Stimulated activated naive CD4-positive, alpha-beta T cell (primary cell): ENCODE results near the gene DBNL.

Experiments used
- DNase-seq, 6 experiments: peaks; one replicate each; lab custom pipeline; 2025; lab: John Stamatoyannopoulos, UW

Gene DBNL

DNA sequence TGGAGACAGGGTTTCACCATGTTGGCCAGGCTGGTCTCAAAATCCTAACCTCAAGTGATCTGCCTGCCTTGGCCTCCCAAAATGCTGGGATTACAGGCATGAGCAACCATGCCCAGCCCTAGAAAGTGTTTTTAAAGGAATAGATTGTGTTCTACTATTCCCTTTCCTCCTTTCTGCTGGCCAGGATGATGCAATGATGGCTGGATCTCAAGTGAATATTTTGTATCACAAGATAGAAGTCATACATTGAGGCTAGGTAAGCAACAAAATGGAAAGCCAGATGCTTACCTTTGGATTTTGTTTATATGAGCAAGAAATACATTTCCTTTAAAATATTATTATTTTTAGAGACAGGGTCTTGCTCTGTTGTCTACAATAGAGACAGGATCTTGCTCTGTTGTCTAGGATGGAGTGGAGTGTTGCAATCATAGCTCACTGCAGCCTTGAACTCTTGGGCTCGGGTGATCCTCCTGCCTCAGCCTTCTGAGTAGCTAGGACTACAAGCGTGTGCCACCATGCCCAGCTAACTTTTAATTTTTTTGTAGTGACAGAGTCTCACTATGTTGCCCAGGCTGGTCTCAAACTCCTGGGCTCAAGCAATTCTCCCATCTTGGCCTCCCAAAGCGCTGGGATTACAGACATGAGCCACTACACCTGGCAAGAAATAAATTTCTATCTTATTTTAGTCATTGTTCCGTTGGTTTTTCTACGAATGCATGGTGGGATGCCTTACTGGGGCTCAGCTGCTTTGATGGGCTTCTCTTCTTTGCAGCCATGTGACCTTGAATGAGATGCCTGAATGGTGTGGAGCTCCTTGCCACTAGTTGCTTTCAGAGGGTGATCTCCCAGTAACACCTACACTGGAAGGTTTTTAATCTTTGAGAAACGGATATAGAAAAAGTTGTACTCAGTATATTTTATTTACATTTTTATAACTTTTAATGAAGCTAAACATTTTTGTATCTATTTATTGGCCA is 53.9 kb downstream of the DBNL start:
- no peak for DNase-seq

GRCh38 chr7:44099669-44100068 is 55.2 kb downstream of the DBNL start:
- no peak for DNase-seq

- DNase-seq: no peak
Observed at GRCh38 chr7:44100458-44101302, 56.2 kb downstream of the DBNL start.

DNA sequence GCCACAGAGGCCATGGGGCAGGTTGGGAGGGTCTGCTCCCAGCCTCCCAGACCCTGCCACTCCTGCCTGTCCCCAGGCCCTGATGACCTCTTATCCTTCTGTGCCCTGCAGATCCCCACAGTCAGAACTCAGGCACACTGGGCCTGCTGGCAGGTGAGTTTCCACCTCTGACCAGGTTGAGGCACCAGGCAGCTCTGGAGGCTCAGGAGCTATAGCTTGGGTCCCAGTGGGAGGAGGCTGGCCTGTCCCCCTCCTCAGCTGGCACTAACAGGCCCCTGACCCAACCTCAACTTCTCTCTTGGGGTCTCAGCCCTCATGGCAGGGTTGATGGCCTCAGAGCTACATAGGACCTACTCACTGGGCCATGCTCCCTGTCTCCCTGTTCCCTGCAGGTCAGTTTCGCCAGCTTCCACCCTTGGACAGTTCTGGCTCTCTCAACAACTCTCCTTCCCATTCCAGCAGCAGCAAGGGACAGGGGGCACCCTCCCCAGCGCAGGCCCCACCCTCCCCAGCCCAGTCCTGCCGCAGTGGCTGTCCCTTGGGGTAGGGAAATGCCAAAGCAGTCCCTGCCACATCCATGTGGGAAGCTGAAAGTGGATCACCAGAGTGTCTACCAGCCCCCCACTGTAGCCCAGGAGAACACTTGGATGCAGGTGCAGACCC is 56.9 kb downstream of the DBNL start:
- no peak for DNase-seq

DNA sequence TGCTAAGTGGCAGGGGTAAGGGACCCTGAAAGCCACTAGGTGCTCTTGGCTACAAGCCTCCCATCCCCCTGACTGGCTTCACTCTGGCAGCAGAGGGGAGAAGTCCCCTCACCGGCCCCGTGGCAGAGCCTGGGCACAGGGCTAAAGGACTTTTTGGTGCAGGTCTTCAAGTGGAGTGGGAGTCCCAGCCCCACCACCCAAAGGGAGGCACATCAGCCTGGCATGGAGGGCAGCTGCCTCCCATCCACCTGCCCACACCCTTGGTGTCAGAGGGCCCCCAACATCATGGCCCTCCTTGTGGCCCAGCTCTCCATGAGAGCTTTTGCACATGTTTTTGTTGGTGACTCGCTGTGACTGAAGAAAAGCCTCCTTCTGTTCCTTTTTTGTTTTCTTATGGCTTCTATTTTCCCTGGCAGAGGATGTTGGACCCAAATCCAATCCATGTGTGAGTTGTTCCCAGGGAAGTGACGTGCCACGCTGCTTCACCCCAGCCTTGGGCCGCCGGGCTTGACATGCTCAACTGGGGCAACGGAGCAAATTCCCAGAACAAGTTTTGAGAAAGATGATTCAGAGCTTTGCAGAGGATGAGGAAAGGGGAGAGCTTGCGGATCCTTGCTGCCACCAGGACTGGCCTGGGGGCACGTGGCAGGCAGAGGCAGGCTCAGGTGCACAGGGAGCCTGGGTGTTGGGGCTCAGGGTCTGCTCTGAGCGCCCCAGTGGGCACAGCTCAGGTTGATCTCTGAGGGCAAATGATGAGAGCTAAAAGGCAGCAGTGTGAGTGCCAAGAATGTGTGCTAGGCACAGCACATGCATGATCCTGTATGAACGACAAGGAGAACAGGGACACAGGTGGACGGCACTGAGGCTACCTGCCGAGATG is 57.7 kb downstream of the DBNL start:
- DNase-seq: no peak

- no peak for DNase-seq
Observed at GRCh38 chr7:44102846-44103565, 58.5 kb downstream of the DBNL start.

DNA sequence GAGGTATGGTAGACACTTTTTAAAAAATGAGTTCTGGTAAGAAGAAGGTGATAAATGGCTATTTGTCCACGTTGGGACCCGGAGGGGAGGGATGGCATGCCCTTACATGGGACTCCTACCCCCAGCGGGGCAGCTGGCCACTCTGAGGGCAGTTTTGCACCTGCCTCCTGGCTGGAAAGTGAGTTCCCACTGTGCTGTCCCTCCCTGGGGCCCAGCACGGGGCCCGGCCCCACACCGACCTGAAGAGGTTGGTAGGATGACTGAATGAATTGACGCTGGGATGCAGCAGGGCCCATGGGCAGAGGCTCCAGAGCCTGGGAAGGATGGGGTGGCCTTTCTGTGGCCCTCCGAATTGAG is 59.0 kb downstream of the DBNL start:
- DNase-seq: no peak

GRCh38 chr7:44103923-44104859 is 59.7 kb downstream of the DBNL start, which contains the start of gene AEBP1:
Gene AEBP1, plus strand, starts transcription at chr7:44104345. Its CDS starts 321 bp downstream, at chr7:44104666.
- peak in 4 of 6 experiments; percentile 15 to 47 (median 22) for DNase-seq

GRCh38 chr7:44104860-44105771 is 60.6 kb downstream of the DBNL start:
- peak in 1 of 6 experiments; percentile 38 for DNase-seq

DNA sequence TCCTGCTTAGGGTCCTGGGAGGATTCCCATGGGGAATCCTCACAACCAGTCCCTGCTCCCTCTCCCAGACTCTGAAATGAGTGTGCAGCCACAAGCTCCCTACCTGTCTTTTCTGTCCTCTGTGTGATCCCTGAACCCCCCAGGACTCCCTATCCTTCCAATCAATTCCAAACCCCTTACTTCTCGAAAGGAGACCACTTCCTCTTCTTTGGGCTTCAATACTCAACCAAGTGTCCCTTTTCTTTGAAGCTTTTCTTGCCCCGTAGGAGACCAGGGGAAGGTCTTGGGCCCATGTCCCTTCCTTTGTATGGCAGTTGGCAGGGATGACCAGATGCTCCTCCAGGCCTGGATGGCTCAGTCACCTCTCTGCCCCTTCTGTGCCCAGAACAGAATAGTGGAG is 61.3 kb downstream of the DBNL start:
- no peak for DNase-seq

DNA sequence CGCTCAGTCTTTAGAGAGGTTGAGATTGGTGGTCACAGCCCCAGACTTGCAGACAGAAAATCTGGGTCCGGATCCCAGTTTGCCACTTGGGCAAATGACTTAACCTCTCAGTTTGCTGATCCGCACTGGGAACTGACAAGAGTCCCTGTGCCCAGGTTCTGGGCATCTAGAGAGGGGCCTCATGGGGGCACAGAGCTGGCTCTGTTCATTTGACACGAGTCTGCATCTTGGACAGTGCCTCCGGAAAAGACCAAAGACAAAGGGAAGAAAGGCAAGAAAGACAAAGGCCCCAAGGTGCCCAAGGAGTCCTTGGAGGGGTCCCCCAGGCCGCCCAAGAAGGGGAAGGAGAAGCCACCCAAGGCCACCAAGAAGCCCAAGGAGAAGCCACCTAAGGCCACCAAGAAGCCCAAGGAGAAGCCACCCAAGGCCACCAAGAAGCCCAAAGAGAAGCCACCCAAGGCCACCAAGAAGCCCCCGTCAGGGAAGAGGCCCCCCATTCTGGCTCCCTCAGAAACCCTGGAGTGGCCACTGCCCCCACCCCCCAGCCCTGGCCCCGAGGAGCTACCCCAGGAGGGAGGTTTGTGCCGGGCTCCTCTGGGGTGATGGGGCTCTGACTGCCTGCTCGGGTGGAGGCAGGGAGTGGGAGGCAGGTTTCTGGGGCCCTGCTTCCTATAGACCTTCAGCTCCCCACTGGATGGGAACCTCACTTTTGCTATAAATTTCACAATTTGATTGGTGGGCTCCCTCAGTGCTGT is 62.0 kb downstream of the DBNL start:
- no peak for DNase-seq

DNA sequence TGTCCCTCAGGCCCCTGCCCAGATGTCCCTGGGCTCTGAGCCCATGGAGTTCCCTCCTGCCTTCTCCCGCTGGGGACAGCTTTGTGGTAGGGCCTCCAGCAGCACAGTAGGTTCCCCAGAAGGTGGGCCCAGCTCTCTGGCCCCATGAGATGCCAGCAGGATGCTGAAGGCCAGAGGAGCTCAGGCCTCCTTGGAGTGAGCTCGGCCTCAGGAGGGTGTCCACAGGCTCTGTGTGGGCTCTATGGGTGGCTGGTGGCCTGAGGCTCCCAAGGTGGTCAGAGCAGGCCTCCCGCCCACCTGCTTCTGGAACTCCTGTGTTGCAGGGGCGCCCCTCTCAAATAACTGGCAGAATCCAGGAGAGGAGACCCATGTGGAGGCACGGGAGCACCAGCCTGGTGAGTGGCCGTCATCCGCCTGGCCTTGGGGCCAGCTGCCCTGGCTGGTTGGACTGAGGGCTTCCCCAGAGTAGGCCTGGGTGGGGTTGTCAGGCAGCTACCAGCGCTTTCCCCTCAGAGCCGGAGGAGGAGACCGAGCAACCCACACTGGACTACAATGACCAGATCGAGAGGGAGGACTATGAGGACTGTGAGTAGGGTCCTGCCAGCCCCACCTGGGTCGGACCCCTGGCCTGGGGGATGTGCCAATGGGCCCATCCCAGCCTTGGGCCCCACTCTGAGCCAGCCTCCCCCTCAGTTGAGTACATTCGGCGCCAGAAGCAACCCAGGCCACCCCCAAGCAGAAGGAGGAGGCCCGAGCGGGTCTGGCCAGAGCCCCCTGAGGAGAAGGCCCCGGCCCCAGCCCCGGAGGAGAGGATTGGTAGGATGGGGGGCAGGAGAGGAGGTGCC is 62.8 kb downstream of the DBNL start:
- no peak for DNase-seq

DNA sequence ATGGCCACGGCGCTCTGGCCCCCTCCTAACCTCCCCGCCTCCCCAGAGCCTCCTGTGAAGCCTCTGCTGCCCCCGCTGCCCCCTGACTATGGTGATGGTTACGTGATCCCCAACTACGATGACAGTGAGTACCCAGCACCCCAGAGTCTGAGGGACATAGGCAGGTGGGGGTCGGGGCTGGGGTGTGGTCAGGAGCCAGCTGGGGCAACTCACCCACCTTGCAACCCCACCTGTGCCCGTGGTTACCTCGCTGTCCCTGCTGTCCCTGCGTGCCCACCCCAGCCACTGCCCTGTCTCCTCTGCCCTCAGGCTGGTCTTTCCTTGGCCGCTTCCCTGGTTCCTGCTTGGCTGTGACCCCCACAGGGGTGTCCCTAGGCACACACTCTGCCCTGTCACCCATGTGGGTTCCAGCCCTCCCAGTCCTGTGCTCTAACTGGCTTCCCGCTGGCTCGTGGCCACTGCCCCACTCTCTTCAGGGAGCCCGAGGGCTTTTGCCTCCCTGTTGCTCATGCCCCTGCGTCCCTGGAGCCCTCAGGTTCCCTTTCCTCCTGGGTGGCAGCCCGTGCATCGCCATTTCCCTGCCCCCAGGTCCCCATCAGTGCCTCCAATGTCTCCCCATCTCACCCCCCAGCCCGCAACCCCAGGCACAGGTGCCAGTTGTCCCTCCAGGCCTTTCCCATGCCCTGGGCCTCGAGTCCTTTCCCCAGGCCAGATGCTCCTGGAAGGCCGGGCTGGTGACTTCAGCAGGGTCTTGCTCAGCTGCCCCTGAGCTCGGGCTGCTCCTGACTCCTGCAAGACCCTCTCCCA is 63.7 kb downstream of the DBNL start:
- DNase-seq: no peak

GRCh38 chr7:44108768-44109750 is 64.6 kb downstream of the DBNL start:
- DNase-seq: no peak

DNA sequence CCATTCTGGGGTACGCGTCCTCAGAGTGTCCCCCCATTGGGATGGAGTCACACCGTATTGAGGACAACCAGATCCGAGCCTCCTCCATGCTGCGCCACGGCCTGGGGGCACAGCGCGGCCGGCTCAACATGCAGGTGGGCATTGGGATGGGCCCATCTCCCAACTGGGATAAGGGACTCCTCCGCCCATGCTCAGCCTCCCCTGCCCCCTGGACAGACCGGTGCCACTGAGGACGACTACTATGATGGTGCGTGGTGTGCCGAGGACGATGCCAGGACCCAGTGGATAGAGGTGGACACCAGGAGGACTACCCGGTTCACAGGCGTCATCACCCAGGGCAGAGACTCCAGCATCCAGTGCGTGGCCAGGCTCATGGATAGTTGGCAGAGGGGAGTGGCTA is 65.5 kb downstream of the DBNL start:
- no peak for DNase-seq
